HG02610 (cell line): ENCODE measurements around the gene USP16.
A peak's percentile ranks its signal among the peaks of the same experiment; 100 is the strongest.

Experiments used
- ATAC-seq: cut with Tn5 transposase; IDR thresholded peaks from one replicate; pipeline ENCODE4 v1.9.1; 2021; ENCODE audit warnings: mild to moderate bottlenecking, moderate library complexity; ENCODE audit not compliant: unreplicated experiment

USP16 gene

GRCh38 chr21:29080454-29080941 lies 56.0 kb downstream of the USP16 start:
- ATAC-seq, result peak; percentile 27

GRCh38 chr21:29082046-29082815 lies 57.8 kb downstream of the USP16 start:
- no peak for ATAC-seq

DNA sequence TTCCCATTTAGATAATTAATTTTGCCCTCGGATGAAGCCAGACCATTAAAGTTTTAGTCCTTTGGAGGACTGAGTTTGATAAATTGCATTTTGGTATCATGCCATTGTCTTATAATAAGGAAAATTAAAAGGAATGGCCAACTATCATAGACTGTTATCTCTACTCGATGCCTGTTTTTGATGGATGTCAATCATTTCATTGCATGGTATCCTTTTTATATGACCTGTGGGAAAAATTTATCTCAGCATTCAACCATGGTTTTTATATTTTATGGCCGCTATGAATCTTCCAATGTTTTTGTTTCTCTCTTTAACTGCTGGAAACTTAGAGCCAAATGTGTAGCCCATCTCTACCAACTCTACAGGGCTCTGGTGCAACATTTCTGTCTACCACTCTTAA lies 58.8 kb downstream of the USP16 start:
- no peak for ATAC-seq

DNA sequence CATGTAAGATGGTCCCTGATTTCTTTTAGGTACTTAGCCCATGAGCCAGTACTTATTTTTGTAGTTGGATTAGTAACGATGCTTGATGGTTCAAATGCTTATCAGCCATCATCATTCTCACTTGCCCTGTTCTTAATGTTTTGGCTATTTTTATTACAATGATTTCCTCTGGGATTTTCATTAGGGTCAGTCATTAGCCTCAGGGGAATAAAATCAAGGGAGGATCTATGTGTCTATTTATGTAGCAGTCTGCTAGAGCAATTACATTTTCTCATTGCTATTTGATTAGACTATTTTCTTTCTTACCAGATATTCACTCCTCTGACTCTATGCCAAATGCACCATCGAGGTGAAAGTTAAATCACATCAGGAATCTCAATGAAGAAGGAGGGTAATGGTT lies 59.9 kb downstream of the USP16 start:
- ATAC-seq, result no peak

DNA sequence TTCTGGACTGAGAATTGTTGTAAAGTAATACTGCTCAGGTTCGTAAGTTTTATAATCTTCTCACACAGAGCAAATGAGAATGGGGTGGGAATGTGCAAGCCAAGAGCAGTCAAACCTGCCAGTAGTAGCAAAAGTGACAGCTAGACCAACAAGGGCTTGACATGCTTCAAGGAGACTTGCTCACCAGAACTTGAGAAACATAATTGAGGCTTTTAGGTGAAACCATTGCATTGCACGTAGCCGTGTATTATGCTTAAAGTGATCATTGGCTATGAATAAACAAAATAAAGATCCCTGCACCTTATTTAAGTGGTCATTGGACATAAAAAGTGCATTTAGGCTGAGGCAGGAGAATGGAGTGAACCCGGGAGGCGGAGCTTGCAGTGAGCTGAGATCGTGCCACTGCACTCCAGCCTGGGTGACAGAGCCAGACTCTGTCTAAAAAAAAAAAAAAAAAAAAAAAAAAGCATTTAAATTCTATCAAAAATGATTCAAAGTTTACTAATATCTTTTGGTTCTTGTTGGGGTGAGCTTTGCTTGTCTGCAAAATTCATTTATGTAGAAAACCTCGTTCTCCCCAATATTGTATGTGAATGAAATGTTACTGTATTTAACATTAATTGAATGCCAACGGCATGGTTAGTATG lies 60.8 kb downstream of the USP16 start:
- no peak for ATAC-seq

GRCh38 chr21:29091033-29091432 lies 66.6 kb downstream of the USP16 start:
- no peak for ATAC-seq

DNA sequence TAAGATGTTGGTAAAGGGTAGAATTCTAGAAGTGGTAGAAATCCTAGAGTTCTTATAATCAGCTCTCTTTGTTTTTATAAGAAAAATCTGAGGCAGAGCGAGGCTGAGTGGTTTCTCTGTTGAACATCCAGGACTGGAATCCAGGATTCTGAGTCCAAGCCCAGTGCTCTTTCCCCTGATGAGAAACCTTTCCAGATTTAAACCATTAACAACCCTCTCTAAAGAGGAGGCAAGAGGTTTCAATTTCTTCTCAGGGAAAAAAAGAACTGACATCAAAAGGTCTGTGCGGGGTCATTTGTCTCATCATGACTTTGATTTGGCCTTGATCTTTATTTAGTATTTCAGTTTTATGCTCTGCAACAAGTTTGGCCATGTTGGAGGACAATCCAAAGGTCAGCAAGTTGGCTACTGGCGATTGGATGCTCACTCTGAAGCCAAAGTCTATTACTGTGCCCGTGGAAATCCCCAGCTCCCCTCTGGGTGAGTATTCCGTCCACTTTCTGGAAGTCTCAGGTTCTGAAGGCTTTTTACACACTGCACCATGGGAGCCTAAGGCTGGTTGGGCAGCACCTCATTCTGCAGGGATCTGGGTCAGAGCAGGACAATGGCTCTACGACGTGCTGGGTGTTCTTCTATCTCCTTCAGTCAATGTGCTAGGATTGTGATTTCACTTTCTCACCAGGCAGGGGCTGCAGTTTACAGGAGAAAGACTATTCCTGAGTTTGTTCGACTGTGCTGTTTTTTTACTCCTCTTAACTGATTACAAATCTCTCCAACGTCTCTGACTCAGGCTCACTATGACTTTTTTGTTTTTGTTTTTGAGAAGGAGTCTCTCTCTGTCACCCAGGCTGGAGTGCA lies 67.9 kb downstream of the USP16 start:
- ATAC-seq, result no peak

DNA sequence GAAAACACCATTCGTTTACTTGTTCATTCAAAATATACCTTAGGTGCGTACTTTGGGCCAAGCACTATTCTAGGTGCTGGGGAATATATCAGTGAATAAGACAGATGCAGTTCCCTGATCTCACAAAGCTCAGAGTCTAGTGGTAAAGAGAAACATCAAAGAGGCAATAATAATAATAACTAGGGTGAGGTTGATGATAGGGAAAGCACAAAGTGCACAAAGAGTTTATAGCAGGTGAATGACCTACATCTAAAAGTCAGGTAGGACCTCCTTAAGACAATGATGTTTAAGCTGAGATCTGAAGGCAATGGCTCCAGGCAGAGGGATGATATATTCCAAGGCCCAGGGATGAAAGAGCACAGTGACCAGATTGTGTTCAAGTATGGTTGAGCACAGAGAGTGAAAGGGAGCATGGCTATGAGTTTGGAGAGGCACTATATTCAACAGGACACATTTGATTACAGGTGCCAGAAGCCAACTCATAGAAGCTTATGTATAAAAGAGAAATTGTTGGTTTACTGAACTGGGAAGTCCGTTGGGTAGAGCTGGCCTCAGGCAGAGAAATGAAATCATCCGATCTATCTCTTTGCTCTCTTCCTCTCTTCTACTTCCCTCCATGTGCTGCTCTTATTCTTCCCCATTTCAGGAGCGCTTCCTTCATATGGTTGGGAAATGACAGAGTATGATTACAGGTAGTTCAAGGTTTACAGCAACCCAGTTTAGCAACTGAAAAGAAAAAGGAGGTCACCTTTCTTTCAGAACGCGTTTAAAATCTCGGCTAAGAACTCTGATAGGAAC lies 71.9 kb downstream of the USP16 start:
- ATAC-seq, result no peak

GRCh38 chr21:29098156-29098555 lies 73.7 kb downstream of the USP16 start:
- no peak for ATAC-seq

GRCh38 chr21:29102791-29103257 lies 78.4 kb downstream of the USP16 start:
- no peak for ATAC-seq
